GM13977 (cell line): ENCODE data around the gene CLMN.

Experiments used
- DNase-seq: peaks from one replicate; pipeline ENCODE4 v3.0.0; 2012; ENCODE audit warnings: low spot score
- CTCF ChIP-seq: IDR thresholded peaks from 2 replicates; pipeline ENCODE4 v1.5.1; 2012; ENCODE audit warnings: mild to moderate bottlenecking, control low read depth; ENCODE audit not compliant: insufficient read depth; ENCODE audit errors: extremely low read depth, missing control alignments
- in situ Hi-C: fragments of 300-500 bp; cut with MboI; formaldehyde crosslinking; loops from one replicate; pipeline ENCODE4 v1.12.0; 2022; ENCODE audit warnings: low sequenced_read_pairs, low pct_unique_long_range_greater_than_20kb, mixed read lengths, inconsistent platforms; ENCODE audit not compliant: unreplicated experiment

Gene CLMN

DNA sequence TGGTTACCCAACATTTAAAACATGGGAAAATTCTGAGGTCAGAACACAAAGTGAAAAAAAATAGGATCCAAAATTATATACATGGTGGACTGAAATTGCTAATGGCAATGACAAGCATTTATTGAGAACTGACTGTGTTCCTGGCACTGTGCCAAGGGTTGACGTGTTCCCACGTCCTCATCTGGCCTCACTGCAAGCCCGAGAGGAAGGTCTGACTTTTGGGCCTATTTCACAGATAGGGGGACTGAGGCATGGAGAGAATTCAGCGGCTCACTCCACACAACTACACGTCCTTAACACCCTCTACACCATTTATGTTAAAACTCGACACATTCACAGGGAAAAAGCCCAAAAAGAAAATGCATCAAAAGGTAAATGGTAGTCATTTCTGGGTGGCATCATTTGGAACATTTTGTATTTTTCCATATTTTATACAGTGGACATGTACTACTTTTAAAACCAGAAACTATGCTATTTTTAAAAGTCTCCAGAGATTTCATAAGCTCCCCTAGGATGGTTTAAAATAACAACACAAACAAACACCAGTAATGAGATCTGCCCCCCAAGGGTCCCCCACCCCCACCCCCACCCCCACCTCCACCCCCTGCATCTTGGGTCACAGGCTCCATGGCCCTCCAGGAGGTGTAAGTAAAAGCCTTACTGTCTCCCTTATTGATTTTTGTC is 27.7 kb downstream of the CLMN start:
- no peak for DNase-seq
- in situ Hi-C loops: no loop called here

DNA sequence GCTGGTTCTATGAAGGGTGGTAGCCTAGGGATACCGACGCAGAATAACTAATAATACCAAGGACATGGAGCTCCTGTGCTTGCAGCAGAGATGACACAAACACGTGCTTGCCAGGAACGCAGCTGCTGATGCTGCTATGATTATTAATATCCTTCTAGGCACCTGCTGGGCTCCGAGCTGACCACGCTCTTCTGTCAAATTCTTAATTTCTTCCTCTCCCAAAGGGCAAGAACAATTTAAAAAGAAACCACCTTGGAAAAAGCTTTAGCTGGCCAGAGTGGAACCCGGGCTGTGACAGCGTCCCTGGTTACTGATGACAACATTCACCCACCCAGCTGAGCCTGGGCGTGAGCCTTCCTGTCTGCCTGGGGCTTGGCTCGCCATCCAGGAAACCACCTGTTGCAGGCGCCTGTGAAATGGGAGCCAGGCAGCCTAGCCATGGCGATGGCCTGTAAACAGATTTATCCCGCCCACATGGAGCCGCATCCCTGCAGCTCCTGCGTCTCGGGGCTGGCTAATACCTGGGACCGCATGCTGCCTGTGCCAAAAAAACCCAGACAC is 28.8 kb downstream of the CLMN start:
- in situ Hi-C loops: no loop called here
- no peak for TF ChIP-seq CTCF
- DNase-seq: no peak

More for the DNA sequence above, 27.7 kb downstream of the CLMN start:
- no peak for TF ChIP-seq CTCF

- in situ Hi-C loops: no loop called here
- no peak for DNase-seq
- no peak for TF ChIP-seq CTCF
Measured at GRCh38 chr14:95290021-95290420, 29.7 kb downstream of the CLMN start.

DNA sequence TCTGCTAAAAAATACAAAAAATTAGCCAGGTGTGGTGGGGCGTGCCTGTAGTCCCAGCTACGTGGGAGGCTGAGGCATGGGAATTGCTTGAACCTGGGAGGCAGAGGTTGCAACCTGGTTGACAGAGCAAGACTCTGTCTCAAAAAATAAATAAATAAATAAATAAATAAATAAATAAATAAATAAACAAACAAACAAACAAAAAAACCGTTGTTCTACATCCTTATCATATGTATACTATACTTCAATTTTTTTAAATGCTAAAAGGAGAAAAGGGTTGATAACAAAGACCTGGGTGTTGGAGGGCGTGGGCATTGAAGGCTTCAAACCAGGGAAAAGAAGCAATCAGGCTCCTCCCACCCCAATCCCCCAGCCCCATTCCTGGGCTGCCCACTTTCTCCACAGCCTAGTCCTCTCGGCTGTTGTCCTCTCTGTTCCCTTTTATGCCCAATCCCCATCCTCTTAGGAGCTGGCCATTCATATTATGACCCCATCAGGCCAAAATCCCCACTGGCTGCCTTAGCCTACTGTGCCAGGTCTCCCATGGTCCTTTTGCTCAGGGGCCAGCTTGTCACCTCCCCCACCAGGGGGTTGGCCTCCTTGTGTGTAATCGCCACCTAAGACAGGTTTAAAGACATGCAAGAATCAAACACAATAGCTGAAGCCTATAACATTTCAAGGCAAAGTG is 30.2 kb downstream of the CLMN start:
- in situ Hi-C loops: no loop called here
- no peak for DNase-seq
- TF ChIP-seq CTCF: no peak

DNA sequence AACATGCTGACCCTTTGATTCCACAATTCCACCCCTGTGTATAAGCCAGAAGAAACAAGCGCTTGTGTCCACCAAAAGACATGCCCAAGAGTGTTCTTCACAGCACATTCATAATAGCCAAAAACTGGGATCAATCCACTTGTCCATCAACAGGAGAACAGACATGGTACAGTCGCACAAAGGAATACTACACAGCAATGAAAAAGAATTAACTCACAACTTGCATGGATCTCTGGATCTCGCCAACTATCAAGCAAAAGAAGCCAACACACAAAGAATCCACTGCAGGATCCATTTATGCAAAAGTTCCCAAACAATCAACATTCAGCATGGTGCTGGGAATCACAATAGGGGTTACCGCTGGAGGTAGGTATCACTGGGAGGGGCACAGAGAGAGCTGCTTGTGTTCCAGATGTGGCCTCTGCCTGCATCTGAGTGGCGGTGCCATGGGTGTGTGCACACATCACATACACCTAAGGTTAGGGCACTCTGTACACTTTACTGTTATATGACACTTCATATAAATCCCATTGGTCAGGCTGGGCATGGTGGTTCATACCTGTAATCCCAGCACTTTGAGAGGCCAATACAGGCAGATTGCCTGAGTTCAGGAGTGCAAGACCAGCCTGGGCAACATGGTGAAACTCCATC is 30.9 kb downstream of the CLMN start:
- TF ChIP-seq CTCF: no peak
- no peak for DNase-seq
- in situ Hi-C loops: no loop called here

- DNase-seq: no peak
- in situ Hi-C loops: no loop called here
- TF ChIP-seq CTCF: no peak
Measured at GRCh38 chr14:95287176-95287754, 32.4 kb downstream of the CLMN start.
